Tibial nerve (tissue), 4 donors: ENCODE measurements around the gene CFAP65. TPM values are rescaled to one million over a fixed set of nuclear protein-coding genes. Genes with fewer than 3 reads are reported as not detected.

Experiments used
- DNase-seq, 2 donors: peaks; one replicate each; pipeline ENCODE4 v3.0.0-alpha.2; 2019; ENCODE audit warnings: low spot score in 2 of 2
- H3K27ac ChIP-seq, 4 donors: fragments of 200-600 bp; sonication (generic) in 3 of 4; one replicate each; pipeline ENCODE4 v1.5.1; 2017 to 2019; ENCODE audit warnings: mild to moderate bottlenecking in 1 of 4
- H3K27me3 ChIP-seq, 2 donors: fragments of 200-600 bp; sonication (generic) in 1 of 2; one replicate each; pipeline versions ENCODE4 v1.5.1 to v1.6.0; 2017 to 2019
- H3K36me3 ChIP-seq, 3 donors: fragments of 200-600 bp; sonication (generic); one replicate each; pipeline ENCODE4 v1.5.1; 2018 to 2019
- H3K4me1 ChIP-seq, 4 donors: fragments of 200-600 bp; sonication (generic) in 3 of 4; one replicate each; pipeline ENCODE4 v1.5.1; 2017 to 2019
- H3K4me3 ChIP-seq, 4 donors: fragments of 200-600 bp; sonication (generic) in 3 of 4; one replicate each; pipeline ENCODE4 v1.5.1; 2017 to 2019; ENCODE audit warnings: mild to moderate bottlenecking in 1 of 4, moderate library complexity in 1 of 4
- H3K9me3 ChIP-seq, 4 donors: fragments of 200-600 bp; sonication (generic) in 3 of 4; one replicate each; pipeline ENCODE4 v1.5.1; 2017 to 2019
- CTCF ChIP-seq, 5 experiments: fragments of 200-600 bp in 3 of 5; fragments of 450-650 bp in 2 of 5; sonication (generic) in 3 of 5; IDR thresholded peaks; one replicate each; pipeline ENCODE4 v1.5.1; 2016 to 2019; ENCODE audit warnings: antibody characterized with exemption in 5 of 5, mild to moderate bottlenecking in 3 of 5, moderate library complexity in 2 of 5
- EP300 ChIP-seq, 2 donors: sonication (generic); formaldehyde crosslinking; IDR thresholded peaks; one replicate each; pipeline ENCODE4 v1.6.1; 2017; ENCODE audit warnings: antibody characterized with exemption in 2 of 2, mild to moderate bottlenecking in 1 of 2
- POLR2A ChIP-seq, 2 donors: fragments of 450-650 bp; IDR thresholded peaks; one replicate each; pipeline ENCODE4 v1.6.1; 2017; ENCODE audit warnings: antibody characterized with exemption in 2 of 2, mild to moderate bottlenecking in 2 of 2, moderate library complexity in 2 of 2
- WGBS, 2 donors: methylation state at CpG; one replicate each; pipeline ENCODE4 v1.1.5; 2018; 5-methylcytosine and 5-hydroxymethylcytosine counted together
- total RNA-seq, 4 donors: library from RNA; depleted of rRNA; stranded (reverse); fragments of >200 nt; gene quantifications; one replicate each; pipeline ENCODE4 v1.1.0, GENCODE V29; 2016

Gene CFAP65
- total RNA-seq, 4 donors from 2014 or later = not detected

GRCh38 chr2:219060821-219061791 lies 19.8 kb upstream of the CFAP65 start, which contains the start of gene IHH:
TSS of gene IHH (minus strand) at chr2:219060921. CDS start at chr2:219060467, 454 bp downstream.
- Histone ChIP-seq H3K27me3 (peaks cover 2 to 74% of the 10 kb centered on the region in 2 donors), H3K9me3 (no peaks in the 10 kb centered on the region), H3K4me3 (peak within 1 kb of the TSS in 2 of 4 donors; percentile 28 to 38), H3K36me3 (no peaks in the 10 kb centered on the region), H3K27ac (peak within 1 kb of the TSS in 1 of 4 donors; percentile 51), H3K4me1 (peaks cover 0 to 43% (median 31%) of the 10 kb centered on the region in 4 donors)
- WGBS, 2 donors = 3 to 6% methylated on average over 24 to 49 of the region's 76 CpGs
- no peak for DNase-seq
- no peak for TF ChIP-seq EP300 (IDR thresholded peaks at IDR 0.05)
- TF ChIP-seq POLR2A (IDR thresholded peaks at IDR 0.05) = no peak
- TF ChIP-seq CTCF (IDR thresholded peaks at IDR 0.05) = no peak

- peaks cover 0 to 43% (median 31%) of the 10 kb centered on the region in 4 donors for H3K4me1 ChIP-seq
- peak overlapping the region in 1 of 4 donors; percentile 51 for H3K27ac ChIP-seq
- DNase-seq = no peak
- peaks cover 2 to 85% of the 10 kb centered on the region in 2 donors for H3K27me3 ChIP-seq
- 5 to 7% methylated on average over 28 to 34 of the region's 81 CpGs for WGBS, 2 donors
- H3K9me3 ChIP-seq = no peaks in the 10 kb centered on the region
- peak overlapping the region in 2 of 4 donors; percentile 28 to 38 for H3K4me3 ChIP-seq
- no peaks in the 10 kb centered on the region for H3K36me3 ChIP-seq
- no peak for TF ChIP-seq EP300 (IDR thresholded peaks at IDR 0.05)
- TF ChIP-seq POLR2A (IDR thresholded peaks at IDR 0.05) = no peak
- no peak for TF ChIP-seq CTCF (IDR thresholded peaks at IDR 0.05)
Measured at GRCh38 chr2:219059725-219060682, 18.7 kb upstream of the CFAP65 start.

- TF ChIP-seq POLR2A (IDR thresholded peaks at IDR 0.05) = no peak
- TF ChIP-seq CTCF (IDR thresholded peaks at IDR 0.05) = no peak
- no peak for TF ChIP-seq EP300 (IDR thresholded peaks at IDR 0.05)
- H3K27me3 ChIP-seq = peaks cover 2 to 88% of the 10 kb centered on the region in 2 donors
Measured at GRCh38 chr2:219059375-219059724, 18.0 kb upstream of the CFAP65 start.

GRCh38 chr2:219058541-219059374 lies 17.4 kb upstream of the CFAP65 start:
- no peak for DNase-seq
- H3K27ac ChIP-seq = peak overlapping the region in 1 of 4 donors; percentile 51
- no peaks in the 10 kb centered on the region for H3K9me3 ChIP-seq
- H3K4me1 ChIP-seq = peaks cover 0 to 43% (median 31%) of the 10 kb centered on the region in 4 donors
- H3K27me3 ChIP-seq = peaks cover 2 to 88% of the 10 kb centered on the region in 2 donors
- TF ChIP-seq EP300 (IDR thresholded peaks at IDR 0.05) (no peak), POLR2A (IDR thresholded peaks at IDR 0.05) (no peak), CTCF (IDR thresholded peaks at IDR 0.05) (no peak)
- H3K4me3 ChIP-seq = peak overlapping the region in 1 of 4 donors; percentile 28
- no peaks in the 10 kb centered on the region for H3K36me3 ChIP-seq
- 10 to 12% methylated on average over 22 to 34 of the region's 42 CpGs for WGBS, 2 donors

More at GRCh38 chr2:219059375-219059724, 18.0 kb upstream of the CFAP65 start:
- WGBS, 2 donors = 4 to 5% methylated on average over 16 to 17 of the region's 17 CpGs
- Histone ChIP-seq H3K27ac (peak overlapping the region in 1 of 4 donors; percentile 51), H3K36me3 (no peaks in the 10 kb centered on the region), H3K4me3 (peak overlapping the region in 1 of 4 donors; percentile 28), H3K4me1 (peaks cover 0 to 43% (median 31%) of the 10 kb centered on the region in 4 donors), H3K9me3 (no peaks in the 10 kb centered on the region)
- DNase-seq = no peak
